HepG2 (cell line): ENCODE data around the gene PSMD2. TPM values are rescaled to one million over a fixed set of nuclear protein-coding genes. Genes with fewer than 3 reads are reported as not detected.

Experiments used
- HNRNPLL ChIP-seq: fragments of 200-400 bp; formaldehyde crosslinking; IDR thresholded peaks from 2 replicates; pipeline ENCODE4 v1.6.1; 2017; ENCODE audit warnings: mild to moderate bottlenecking, low read depth, low read length; ENCODE audit not compliant: poor library complexity, severe bottlenecking
- KAT2B ChIP-seq: fragments of 150-350 bp; IDR thresholded peaks from 2 replicates; pipeline ENCODE4 v1.6.1; 2014; ENCODE audit warnings: low read depth, low read length, borderline replicate concordance
- POLR2AphosphoS2 ChIP-seq: IDR thresholded peaks from 2 replicates; pipeline ENCODE4 v1.6.1; 2011; ENCODE audit warnings: low read depth, low read length, improper control_type of control experiment
- SP2 ChIP-seq: sonication (generic); formaldehyde crosslinking; IDR thresholded peaks from 2 replicates; pipeline ENCODE4 v1.5.1; 2020; ENCODE audit warnings: mild to moderate bottlenecking, missing genetic modification reagents
- ZBTB21 ChIP-seq: sonication (generic); formaldehyde crosslinking; IDR thresholded peaks from 2 replicates; pipeline ENCODE4 v1.4.0; 2020; ENCODE audit warnings: missing genetic modification reagents
- ZNF136 ChIP-seq: sonication (generic); formaldehyde crosslinking; IDR thresholded peaks from 2 replicates; pipeline ENCODE4 v1.8.1; 2022; ENCODE audit warnings: low read depth, mild to moderate bottlenecking, moderate library complexity, missing genetic modification reagents
- ZNF431 ChIP-seq: sonication (generic); formaldehyde crosslinking; IDR thresholded peaks from 2 replicates; pipeline ENCODE4 v1.9.0; 2022; ENCODE audit warnings: missing genetic modification reagents, low read depth, mild to moderate bottlenecking, borderline replicate concordance
- ZNF788 ChIP-seq: sonication (generic); formaldehyde crosslinking; IDR thresholded peaks from 2 replicates; pipeline ENCODE4 v1.5.0; 2020; ENCODE audit warnings: mild to moderate bottlenecking, missing genetic modification reagents, borderline replicate concordance
- polyA plus RNA-seq, 8 experiments: library from polyadenylated mRNA; depleted of rRNA in 3 of 8; stranded (reverse) in 7 of 8; unstranded in 1 of 8; fragments of >200 nt; fragmentation: Illumina TruSeq in 4 of 8; extraction: Trizol in 4 of 8; gene quantifications; 2 replicates each; pipeline versions ENCODE4 v1.2.1 to v1.2.3, GENCODE V29; 2011 to 2016; ENCODE audit warnings: low read depth in 4 of 8, missing spikeins in 1 of 8, mixed read lengths in 1 of 8; ENCODE audit not compliant: insufficient read depth in 1 of 8
- total RNA-seq, 5 experiments: library from RNA; depleted of rRNA; stranded (reverse); fragments of >200 nt; fragmentation: Illumina TruSeq; extraction: Trizol; gene quantifications; 2 replicates each; pipeline ENCODE4 v1.2.3, GENCODE V29; 2016; ENCODE audit warnings: low read depth in 1 of 5
- TF ChIP-seq, protein P1 (sequence below): sonication (generic); formaldehyde crosslinking; IDR thresholded peaks from 2 replicates; pipeline ENCODE4 v1.8.0; 2022; ENCODE audit warnings: mild to moderate bottlenecking, missing genetic modification reagents
- TF ChIP-seq, protein P2 (sequence below): IDR thresholded peaks from 2 replicates; pipeline ENCODE4 v1.6.1; 2016; ENCODE audit warnings: control low read depth
- TF ChIP-seq, protein P3 (sequence below): sonication (generic); formaldehyde crosslinking; IDR thresholded peaks from 2 replicates; pipeline ENCODE4 v1.8.0; 2023; ENCODE audit warnings: mild to moderate bottlenecking, missing genetic modification reagents
- TF ChIP-seq, protein P4 (sequence below): sonication (generic); formaldehyde crosslinking; IDR thresholded peaks from 2 replicates; pipeline ENCODE4 v1.4.0; 2020; ENCODE audit warnings: mild to moderate bottlenecking, missing genetic modification reagents
- TF ChIP-seq, protein P5 (sequence below), 2 experiments: sonication (generic) in 1 of 2; formaldehyde crosslinking in 1 of 2; IDR thresholded peaks; 2 replicates each; pipeline versions ENCODE4 v1.6.1 to v1.9.0; 2014 to 2022; ENCODE audit warnings: antibody characterized with exemption in 1 of 2, borderline replicate concordance in 1 of 2, inconsistent platforms in 1 of 2, low read depth in 1 of 2, missing genetic modification reagents in 1 of 2
- TF ChIP-seq, protein P6 (sequence below): sonication (generic); formaldehyde crosslinking; IDR thresholded peaks from 2 replicates; pipeline ENCODE4 v1.4.0; 2020; ENCODE audit warnings: mild to moderate bottlenecking, missing genetic modification reagents

Gene PSMD2
- total and polyA plus RNA-seq, 2 of the 13 experiments (the other 11 are each of a cell fraction or from before 2014, with no cell fraction given): 125 to 200 TPM

DNA sequence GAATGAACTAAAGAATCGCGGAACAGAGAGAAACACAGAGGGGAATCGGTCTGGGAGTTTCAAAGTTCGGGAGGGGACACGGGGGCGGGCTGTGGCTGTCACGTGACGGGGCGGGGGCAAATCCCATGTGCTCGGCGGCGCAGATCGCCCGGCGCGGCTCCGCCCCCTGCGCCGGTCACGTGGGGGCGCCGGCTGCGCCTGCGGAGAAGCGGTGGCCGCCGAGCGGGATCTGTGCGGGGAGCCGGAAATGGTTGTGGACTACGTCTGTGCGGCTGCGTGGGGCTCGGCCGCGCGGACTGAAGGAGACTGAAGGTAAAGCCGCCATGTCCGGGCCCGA, 15.3 kb downstream of the PSMD2 start, which contains the start of gene EIF4G1 (continued):
- TF ChIP-seq, protein P1, sequence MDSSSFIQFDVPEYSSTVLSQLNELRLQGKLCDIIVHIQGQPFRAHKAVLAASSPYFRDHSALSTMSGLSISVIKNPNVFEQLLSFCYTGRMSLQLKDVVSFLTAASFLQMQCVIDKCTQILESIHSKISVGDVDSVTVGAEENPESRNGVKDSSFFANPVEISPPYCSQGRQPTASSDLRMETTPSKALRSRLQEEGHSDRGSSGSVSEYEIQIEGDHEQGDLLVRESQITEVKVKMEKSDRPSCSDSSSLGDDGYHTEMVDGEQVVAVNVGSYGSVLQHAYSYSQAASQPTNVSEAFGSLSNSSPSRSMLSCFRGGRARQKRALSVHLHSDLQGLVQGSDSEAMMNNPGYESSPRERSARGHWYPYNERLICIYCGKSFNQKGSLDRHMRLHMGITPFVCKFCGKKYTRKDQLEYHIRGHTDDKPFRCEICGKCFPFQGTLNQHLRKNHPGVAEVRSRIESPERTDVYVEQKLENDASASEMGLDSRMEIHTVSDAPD (CRISPR knock-in tag): no peak
- no peak for TF ChIP-seq ZNF136
- TF ChIP-seq, protein P2, sequence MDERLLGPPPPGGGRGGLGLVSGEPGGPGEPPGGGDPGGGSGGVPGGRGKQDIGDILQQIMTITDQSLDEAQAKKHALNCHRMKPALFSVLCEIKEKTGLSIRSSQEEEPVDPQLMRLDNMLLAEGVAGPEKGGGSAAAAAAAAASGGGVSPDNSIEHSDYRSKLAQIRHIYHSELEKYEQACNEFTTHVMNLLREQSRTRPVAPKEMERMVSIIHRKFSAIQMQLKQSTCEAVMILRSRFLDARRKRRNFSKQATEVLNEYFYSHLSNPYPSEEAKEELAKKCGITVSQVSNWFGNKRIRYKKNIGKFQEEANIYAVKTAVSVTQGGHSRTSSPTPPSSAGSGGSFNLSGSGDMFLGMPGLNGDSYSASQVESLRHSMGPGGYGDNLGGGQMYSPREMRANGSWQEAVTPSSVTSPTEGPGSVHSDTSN (CRISPR knock-in tag): no peak
- TF ChIP-seq, protein P3, sequence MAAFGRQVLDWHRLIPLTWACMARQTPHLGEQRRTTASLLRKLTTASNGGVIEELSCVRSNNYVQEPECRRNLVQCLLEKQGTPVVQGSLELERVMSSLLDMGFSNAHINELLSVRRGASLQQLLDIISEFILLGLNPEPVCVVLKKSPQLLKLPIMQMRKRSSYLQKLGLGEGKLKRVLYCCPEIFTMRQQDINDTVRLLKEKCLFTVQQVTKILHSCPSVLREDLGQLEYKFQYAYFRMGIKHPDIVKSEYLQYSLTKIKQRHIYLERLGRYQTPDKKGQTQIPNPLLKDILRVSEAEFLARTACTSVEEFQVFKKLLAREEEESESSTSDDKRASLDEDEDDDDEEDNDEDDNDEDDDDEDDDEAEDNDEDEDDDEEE: no peak
- no peak for TF ChIP-seq SP2 (CRISPR knock-in tag)
- TF ChIP-seq ZBTB21 (CRISPR knock-in tag): no peak
- TF ChIP-seq HNRNPLL: peak; percentile 70
- no peak for TF ChIP-seq ZNF431
- TF ChIP-seq, protein P4, sequence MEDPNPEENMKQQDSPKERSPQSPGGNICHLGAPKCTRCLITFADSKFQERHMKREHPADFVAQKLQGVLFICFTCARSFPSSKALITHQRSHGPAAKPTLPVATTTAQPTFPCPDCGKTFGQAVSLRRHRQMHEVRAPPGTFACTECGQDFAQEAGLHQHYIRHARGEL: no peak
- TF ChIP-seq KAT2B: no peak
- TF ChIP-seq, protein P5, sequence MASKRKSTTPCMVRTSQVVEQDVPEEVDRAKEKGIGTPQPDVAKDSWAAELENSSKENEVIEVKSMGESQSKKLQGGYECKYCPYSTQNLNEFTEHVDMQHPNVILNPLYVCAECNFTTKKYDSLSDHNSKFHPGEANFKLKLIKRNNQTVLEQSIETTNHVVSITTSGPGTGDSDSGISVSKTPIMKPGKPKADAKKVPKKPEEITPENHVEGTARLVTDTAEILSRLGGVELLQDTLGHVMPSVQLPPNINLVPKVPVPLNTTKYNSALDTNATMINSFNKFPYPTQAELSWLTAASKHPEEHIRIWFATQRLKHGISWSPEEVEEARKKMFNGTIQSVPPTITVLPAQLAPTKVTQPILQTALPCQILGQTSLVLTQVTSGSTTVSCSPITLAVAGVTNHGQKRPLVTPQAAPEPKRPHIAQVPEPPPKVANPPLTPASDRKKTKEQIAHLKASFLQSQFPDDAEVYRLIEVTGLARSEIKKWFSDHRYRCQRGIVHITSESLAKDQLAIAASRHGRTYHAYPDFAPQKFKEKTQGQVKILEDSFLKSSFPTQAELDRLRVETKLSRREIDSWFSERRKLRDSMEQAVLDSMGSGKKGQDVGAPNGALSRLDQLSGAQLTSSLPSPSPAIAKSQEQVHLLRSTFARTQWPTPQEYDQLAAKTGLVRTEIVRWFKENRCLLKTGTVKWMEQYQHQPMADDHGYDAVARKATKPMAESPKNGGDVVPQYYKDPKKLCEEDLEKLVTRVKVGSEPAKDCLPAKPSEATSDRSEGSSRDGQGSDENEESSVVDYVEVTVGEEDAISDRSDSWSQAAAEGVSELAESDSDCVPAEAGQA (IDR thresholded peaks at IDR 0.05; ENCODE audit: low read depth): 0 out of 2 replicates have a peak, but pooled peaks have one; percentile 14
- TF ChIP-seq, protein P5 (CRISPR knock-in tag; IDR thresholded peaks at IDR 0.05; ENCODE audit: borderline replicate concordance): no peak
- TF ChIP-seq POLR2AphosphoS2: no peak
- peak; percentile 29; the same call in 1 of the 2 replicates for TF ChIP-seq ZNF788 (CRISPR knock-in tag)
- TF ChIP-seq, protein P6, sequence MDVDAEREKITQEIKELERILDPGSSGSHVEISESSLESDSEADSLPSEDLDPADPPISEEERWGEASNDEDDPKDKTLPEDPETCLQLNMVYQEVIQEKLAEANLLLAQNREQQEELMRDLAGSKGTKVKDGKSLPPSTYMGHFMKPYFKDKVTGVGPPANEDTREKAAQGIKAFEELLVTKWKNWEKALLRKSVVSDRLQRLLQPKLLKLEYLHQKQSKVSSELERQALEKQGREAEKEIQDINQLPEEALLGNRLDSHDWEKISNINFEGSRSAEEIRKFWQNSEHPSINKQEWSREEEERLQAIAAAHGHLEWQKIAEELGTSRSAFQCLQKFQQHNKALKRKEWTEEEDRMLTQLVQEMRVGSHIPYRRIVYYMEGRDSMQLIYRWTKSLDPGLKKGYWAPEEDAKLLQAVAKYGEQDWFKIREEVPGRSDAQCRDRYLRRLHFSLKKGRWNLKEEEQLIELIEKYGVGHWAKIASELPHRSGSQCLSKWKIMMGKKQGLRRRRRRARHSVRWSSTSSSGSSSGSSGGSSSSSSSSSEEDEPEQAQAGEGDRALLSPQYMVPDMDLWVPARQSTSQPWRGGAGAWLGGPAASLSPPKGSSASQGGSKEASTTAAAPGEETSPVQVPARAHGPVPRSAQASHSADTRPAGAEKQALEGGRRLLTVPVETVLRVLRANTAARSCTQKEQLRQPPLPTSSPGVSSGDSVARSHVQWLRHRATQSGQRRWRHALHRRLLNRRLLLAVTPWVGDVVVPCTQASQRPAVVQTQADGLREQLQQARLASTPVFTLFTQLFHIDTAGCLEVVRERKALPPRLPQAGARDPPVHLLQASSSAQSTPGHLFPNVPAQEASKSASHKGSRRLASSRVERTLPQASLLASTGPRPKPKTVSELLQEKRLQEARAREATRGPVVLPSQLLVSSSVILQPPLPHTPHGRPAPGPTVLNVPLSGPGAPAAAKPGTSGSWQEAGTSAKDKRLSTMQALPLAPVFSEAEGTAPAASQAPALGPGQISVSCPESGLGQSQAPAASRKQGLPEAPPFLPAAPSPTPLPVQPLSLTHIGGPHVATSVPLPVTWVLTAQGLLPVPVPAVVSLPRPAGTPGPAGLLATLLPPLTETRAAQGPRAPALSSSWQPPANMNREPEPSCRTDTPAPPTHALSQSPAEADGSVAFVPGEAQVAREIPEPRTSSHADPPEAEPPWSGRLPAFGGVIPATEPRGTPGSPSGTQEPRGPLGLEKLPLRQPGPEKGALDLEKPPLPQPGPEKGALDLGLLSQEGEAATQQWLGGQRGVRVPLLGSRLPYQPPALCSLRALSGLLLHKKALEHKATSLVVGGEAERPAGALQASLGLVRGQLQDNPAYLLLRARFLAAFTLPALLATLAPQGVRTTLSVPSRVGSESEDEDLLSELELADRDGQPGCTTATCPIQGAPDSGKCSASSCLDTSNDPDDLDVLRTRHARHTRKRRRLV (CRISPR knock-in tag): no peak
